WI38 (cell line): ENCODE data around the gene NTHL1.

Source experiments
- H3K4me3 ChIP-seq: 2 replicates; pipeline ENCODE4 v1.5.1; 2011; ENCODE audit warnings: low read depth, mild to moderate bottlenecking, control low read depth, low read length
- CTCF ChIP-seq: IDR thresholded peaks from 2 replicates; pipeline ENCODE4 v1.5.1; 2012; ENCODE audit warnings: low read depth, mild to moderate bottlenecking, control low read depth, low read length

NTHL1 gene

GRCh38 chr16:1991588-1991947 is 56.1 kb downstream of the NTHL1 start:
- 0 out of 2 replicates have a peak overlapping the region, but pooled peaks have one; percentile 10 for H3K4me3 ChIP-seq
- TF ChIP-seq CTCF, result no peak

DNA sequence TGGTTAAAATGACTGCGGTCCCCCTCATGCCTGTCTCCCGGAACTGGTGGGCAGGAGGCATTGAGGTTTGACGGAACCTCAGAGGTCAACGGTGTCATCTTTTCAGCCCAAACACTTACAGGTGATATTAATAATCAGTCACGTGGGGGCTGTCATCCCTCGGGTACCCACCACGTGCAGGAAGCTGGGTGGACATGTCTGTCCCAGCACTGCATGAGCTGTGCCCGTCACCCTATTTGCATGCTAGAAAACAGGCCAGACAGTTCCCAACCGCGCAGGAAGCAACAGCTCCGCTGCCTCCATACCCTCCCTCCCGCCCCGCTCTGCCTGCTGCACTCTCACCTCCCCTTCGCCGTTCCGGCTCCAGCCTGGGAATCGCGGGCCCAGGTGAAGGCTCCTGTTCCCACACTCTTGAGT is 56.5 kb downstream of the NTHL1 start:
- no peak overlapping the region for H3K4me3 ChIP-seq

GRCh38 chr16:1990351-1991134 is 57.1 kb downstream of the NTHL1 start:
- H3K4me3 ChIP-seq, result peak overlapping the region; percentile 17

More for the DNA sequence above, 56.5 kb downstream of the NTHL1 start:
- TF ChIP-seq CTCF, result no peak

DNA sequence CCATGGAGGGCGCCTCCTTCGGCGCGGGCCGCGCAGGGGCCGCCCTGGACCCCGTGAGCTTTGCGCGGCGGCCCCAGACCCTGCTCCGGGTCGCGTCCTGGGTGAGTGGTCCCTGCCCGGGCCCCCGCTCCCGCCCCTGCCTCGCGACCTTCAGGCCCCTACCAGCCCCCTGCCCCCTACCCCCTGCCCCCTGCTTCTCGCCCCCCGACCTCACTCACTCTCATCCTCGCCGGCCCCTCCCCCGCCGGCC is 57.6 kb downstream of the NTHL1 start:
- peak overlapping the region; percentile 10; the same call in 1 of the 2 replicates for H3K4me3 ChIP-seq

More at GRCh38 chr16:1990351-1991134, 57.1 kb downstream of the NTHL1 start:
- no peak for TF ChIP-seq CTCF

More for the DNA sequence above, 57.6 kb downstream of the NTHL1 start:
- no peak for TF ChIP-seq CTCF
